ENCODE data around the gene SLC25A41.

DNA sequence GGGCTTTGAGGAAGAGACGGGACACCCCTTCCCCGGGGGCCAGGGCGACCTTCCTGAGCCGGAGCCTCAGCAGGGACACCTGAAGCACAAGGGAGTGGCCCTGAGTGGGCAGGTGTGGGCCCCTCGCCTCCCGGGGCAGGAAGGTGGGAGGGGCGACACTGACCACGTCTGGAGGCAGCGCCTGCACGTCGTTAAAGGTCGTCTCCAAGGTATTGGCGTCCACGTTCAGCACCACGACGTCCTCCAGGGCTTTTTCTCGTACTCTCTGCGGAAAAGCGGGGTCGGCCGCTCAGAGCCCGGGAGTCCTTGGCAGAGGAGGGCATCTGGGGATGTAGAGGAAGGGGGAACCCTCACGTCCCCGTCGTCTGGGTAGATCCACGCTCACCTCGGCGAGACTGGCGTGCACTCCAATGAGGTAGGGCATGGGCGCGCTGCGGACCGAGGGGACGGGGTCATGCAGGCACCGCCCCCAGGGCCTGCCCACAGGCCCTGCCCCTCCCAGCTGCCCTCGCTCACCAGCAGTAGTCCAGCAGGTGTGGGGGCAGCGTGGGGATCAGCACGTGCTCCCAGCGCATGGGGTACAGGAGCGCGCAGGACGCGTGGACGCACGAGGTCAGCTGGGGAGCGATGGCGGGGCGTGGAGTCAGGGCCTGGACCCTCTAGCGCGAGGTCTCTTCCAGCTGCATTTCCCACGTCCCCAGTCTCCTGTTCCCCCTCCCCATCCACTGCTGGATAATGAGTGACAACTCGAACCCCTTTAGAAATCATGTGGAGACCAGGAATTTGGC, 42.0 kb upstream of the SLC25A41 start:
- TF ChIP-seq, protein P1, sequence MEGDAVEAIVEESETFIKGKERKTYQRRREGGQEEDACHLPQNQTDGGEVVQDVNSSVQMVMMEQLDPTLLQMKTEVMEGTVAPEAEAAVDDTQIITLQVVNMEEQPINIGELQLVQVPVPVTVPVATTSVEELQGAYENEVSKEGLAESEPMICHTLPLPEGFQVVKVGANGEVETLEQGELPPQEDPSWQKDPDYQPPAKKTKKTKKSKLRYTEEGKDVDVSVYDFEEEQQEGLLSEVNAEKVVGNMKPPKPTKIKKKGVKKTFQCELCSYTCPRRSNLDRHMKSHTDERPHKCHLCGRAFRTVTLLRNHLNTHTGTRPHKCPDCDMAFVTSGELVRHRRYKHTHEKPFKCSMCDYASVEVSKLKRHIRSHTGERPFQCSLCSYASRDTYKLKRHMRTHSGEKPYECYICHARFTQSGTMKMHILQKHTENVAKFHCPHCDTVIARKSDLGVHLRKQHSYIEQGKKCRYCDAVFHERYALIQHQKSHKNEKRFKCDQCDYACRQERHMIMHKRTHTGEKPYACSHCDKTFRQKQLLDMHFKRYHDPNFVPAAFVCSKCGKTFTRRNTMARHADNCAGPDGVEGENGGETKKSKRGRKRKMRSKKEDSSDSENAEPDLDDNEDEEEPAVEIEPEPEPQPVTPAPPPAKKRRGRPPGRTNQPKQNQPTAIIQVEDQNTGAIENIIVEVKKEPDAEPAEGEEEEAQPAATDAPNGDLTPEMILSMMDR (IDR thresholded peaks at IDR 0.05) = no peak
- TF ChIP-seq POLR2A (IDR thresholded peaks at IDR 0.05) = no peak
